Measurements from ENCODE around the gene ZNF784.

ZNF784 gene

DNA sequence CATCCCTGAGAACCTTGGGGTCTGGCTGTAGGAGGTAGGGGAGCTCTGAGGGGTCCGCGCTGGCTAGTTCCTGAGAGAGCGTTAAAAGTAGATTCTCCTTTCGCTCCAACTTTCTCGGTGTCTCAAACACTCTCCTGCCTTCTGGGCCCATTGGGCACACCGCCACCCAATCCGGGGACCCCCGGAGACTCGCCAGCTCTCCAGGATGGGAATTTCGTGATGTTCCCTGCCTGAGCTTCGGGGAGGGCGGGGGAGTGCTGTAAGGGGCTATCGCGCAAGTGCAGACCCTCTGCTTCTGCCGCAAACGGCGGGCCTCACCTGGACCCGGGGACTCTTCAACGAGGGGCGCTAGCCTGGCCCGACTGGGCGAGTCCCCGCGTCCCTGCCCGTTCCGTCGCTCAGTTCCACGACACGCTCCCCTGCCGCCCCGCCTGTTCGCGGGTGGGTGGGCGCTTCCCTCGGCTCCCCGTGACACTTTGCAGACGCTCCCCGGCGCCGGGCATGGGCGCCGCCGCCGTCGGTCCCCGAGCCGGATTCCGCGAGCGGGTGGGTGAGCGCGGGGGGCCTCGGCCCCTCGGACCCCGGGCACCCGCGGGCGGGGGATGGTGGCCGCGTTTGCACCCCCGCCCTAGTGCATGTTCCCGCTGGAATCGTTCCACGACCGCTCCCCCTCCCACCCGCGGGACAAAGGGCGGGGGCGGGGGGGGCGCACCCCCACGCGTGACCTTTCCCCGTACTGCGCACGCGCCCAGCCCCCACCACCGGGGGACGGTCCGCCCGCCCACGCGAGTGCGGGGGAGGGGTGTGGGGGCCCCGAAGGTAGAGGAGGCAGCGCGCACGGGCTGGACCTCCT, 23.6 kb upstream of the ZNF784 start, which contains the start of gene CCDC106 (continued):
- TF ChIP-seq, protein P1, sequence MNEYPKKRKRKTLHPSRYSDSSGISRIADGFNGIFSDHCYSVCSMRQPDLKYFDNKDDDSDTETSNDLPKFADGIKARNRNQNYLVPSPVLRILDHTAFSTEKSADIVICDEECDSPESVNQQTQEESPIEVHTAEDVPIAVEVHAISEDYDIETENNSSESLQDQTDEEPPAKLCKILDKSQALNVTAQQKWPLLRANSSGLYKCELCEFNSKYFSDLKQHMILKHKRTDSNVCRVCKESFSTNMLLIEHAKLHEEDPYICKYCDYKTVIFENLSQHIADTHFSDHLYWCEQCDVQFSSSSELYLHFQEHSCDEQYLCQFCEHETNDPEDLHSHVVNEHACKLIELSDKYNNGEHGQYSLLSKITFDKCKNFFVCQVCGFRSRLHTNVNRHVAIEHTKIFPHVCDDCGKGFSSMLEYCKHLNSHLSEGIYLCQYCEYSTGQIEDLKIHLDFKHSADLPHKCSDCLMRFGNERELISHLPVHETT (tag by site-specific recombination; IDR thresholded peaks at IDR 0.05) = no peak
- TF ChIP-seq, protein P2, sequence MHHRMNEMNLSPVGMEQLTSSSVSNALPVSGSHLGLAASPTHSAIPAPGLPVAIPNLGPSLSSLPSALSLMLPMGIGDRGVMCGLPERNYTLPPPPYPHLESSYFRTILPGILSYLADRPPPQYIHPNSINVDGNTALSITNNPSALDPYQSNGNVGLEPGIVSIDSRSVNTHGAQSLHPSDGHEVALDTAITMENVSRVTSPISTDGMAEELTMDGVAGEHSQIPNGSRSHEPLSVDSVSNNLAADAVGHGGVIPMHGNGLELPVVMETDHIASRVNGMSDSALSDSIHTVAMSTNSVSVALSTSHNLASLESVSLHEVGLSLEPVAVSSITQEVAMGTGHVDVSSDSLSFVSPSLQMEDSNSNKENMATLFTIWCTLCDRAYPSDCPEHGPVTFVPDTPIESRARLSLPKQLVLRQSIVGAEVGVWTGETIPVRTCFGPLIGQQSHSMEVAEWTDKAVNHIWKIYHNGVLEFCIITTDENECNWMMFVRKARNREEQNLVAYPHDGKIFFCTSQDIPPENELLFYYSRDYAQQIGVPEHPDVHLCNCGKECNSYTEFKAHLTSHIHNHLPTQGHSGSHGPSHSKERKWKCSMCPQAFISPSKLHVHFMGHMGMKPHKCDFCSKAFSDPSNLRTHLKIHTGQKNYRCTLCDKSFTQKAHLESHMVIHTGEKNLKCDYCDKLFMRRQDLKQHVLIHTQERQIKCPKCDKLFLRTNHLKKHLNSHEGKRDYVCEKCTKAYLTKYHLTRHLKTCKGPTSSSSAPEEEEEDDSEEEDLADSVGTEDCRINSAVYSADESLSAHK (tag by site-specific recombination; IDR thresholded peaks at IDR 0.05) = peak; percentile 65

DNA sequence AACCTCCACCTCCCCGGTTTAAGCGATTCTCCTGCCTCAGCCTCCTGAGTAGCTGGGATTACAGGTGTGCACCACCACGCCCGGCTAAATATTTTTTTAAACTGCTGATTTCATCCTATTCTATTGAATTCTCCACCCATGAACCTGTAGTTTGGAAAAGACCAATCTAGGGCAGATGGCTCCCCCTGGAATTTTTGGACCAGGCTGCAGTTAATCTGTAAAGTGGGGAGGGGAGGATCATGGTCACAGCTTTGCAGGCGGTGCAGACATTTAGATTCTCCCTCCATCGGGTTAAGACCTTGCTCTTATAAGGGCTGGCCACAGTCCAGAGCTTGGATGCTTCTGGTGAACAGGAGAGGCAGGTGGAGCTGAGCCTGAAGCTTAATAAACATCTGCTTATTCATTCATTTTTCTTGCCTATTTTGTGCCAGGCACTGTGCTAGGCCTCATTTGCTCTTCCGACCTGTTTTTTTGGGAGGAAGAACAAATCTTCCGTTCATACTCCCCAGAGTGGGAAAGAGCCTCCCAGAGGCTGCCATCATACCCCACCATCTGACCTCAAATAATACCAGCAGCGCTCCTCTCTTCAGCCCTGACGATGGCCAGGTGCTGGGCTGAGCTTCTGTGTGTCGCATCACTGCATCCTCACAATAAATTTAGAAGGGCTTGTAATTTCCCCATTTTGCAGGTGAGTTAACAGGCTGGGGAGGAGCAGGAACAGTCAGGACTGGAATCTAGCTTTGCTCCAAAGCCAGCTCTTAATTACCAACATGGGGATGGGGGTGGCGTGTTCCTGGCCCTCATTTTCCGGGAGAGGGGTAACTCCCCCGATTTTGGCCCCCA, 22.7 kb upstream of the ZNF784 start:
- Histone ChIP-seq H3K4me1 (ENCODE audit: control insufficient read depth, insufficient read depth, low read length) (peaks cover 21% of the 10 kb centered on the region), H3K9me3 (ENCODE audit: control insufficient read depth, insufficient read depth, low read depth, low read length) (no peaks in the 10 kb centered on the region), H3K4me3 (ENCODE audit: low read depth, low read length) (peak overlapping the region; percentile 96), H3K36me3 (ENCODE audit: control insufficient read depth in 2 of 2, insufficient read depth in 1 of 2, low read length in 2 of 2) (peaks cover 12 to 40% of the 10 kb centered on the region in 2 experiments; a peak in 2 of 3 replicates), H3K27ac (ENCODE audit: extremely low read depth, low read depth, low read length) (peak overlapping the region; percentile 93)
- ChIA-PET POLR2A (interaction anchor here (0.5 to 3.3 kb wide), 14 partner anchors 7 to 485 kb away, joined by 3 to 16 read pairs (median 6); partner anchors contain the start of genes FIZ1, PPP6R1, U2AF2 and UBE2S), CTCF (interaction anchor here (0.5 to 3.0 kb wide), 12 partner anchors 8 to 186 kb away, joined by 3 to 37 read pairs (median 4); partner anchors contain the start of gene ISOC2)
- TF ChIP-seq ZNF112 (tag by site-specific recombination; IDR thresholded peaks at IDR 0.05) = no peak
- TF ChIP-seq ZNF155 (tag by site-specific recombination; IDR thresholded peaks at IDR 0.05) = no peak
- TF ChIP-seq ZNF707 (tag by site-specific recombination; IDR thresholded peaks at IDR 0.05) = no peak
- TF ChIP-seq, protein P3, sequence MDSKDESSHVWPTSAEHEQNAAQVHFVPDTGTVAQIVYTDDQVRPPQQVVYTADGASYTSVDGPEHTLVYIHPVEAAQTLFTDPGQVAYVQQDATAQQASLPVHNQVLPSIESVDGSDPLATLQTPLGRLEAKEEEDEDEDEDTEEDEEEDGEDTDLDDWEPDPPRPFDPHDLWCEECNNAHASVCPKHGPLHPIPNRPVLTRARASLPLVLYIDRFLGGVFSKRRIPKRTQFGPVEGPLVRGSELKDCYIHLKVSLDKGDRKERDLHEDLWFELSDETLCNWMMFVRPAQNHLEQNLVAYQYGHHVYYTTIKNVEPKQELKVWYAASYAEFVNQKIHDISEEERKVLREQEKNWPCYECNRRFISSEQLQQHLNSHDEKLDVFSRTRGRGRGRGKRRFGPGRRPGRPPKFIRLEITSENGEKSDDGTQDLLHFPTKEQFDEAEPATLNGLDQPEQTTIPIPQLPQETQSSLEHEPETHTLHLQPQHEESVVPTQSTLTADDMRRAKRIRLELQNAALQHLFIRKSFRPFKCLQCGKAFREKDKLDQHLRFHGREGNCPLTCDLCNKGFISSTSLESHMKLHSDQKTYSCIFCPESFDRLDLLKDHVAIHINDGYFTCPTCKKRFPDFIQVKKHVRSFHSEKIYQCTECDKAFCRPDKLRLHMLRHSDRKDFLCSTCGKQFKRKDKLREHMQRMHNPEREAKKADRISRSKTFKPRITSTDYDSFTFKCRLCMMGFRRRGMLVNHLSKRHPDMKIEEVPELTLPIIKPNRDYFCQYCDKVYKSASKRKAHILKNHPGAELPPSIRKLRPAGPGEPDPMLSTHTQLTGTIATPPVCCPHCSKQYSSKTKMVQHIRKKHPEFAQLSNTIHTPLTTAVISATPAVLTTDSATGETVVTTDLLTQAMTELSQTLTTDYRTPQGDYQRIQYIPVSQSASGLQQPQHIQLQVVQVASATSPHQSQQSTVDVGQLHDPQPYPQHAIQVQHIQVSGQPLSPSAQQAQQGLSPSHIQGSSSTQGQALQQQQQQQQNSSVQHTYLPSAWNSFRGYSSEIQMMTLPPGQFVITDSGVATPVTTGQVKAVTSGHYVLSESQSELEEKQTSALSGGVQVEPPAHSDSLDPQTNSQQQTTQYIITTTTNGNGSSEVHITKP (tag by site-specific recombination; IDR thresholded peaks at IDR 0.05) = peak; percentile 81
- TF ChIP-seq, protein P4, sequence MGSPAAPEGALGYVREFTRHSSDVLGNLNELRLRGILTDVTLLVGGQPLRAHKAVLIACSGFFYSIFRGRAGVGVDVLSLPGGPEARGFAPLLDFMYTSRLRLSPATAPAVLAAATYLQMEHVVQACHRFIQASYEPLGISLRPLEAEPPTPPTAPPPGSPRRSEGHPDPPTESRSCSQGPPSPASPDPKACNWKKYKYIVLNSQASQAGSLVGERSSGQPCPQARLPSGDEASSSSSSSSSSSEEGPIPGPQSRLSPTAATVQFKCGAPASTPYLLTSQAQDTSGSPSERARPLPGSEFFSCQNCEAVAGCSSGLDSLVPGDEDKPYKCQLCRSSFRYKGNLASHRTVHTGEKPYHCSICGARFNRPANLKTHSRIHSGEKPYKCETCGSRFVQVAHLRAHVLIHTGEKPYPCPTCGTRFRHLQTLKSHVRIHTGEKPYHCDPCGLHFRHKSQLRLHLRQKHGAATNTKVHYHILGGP (tag by site-specific recombination; IDR thresholded peaks at IDR 0.05) = no peak
- TF ChIP-seq ZNF366 (tag by site-specific recombination; conservative IDR thresholded peaks at IDR 0.05) = 0 out of 2 replicates have a peak, but pooled peaks have one; percentile 20
- TF ChIP-seq, protein P5, sequence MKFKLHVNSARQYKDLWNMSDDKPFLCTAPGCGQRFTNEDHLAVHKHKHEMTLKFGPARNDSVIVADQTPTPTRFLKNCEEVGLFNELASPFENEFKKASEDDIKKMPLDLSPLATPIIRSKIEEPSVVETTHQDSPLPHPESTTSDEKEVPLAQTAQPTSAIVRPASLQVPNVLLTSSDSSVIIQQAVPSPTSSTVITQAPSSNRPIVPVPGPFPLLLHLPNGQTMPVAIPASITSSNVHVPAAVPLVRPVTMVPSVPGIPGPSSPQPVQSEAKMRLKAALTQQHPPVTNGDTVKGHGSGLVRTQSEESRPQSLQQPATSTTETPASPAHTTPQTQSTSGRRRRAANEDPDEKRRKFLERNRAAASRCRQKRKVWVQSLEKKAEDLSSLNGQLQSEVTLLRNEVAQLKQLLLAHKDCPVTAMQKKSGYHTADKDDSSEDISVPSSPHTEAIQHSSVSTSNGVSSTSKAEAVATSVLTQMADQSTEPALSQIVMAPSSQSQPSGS (tag by site-specific recombination; IDR thresholded peaks at IDR 0.05; ENCODE audit: low read depth) = no peak
- TF ChIP-seq ZNF623 (tag by site-specific recombination; IDR thresholded peaks at IDR 0.05) = no peak
- TF ChIP-seq ZNF140 (tag by site-specific recombination; IDR thresholded peaks at IDR 0.05) = no peak
- TF ChIP-seq ZBTB17 (tag by site-specific recombination; IDR thresholded peaks at IDR 0.05) = peak; percentile 48; the same call in 1 of the 2 replicates
- TF ChIP-seq ZBTB1 (tag by site-specific recombination; IDR thresholded peaks at IDR 0.05) = no peak
- TF ChIP-seq ZNF121 (tag by site-specific recombination; IDR thresholded peaks at IDR 0.05) = no peak
- TF ChIP-seq SCRT1 (tag by site-specific recombination; IDR thresholded peaks at IDR 0.05; ENCODE audit: borderline replicate concordance) = no peak
- TF ChIP-seq ZNF785 (tag by site-specific recombination; IDR thresholded peaks at IDR 0.05) = no peak
- TF ChIP-seq, protein P6, sequence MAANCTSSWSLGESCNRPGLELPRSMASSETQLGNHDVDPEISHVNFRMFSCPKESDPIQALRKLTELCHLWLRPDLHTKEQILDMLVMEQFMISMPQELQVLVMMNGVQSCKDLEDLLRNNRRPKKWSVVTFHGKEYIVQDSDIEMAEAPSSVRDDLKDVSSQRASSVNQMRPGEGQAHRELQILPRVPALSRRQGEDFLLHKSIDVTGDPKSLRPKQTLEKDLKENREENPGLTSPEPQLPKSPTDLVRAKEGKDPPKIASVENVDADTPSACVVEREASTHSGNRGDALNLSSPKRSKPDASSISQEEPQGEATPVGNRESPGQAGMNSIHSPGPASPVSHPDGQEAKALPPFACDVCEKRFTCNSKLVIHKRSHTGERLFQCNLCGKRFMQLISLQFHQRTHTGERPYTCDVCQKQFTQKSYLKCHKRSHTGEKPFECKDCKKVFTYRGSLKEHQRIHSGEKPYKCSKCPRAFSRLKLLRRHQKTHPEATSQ (tag by site-specific recombination; IDR thresholded peaks at IDR 0.05) = no peak
- TF ChIP-seq ZNF341 (tag by site-specific recombination; IDR thresholded peaks at IDR 0.05; ENCODE audit: low read depth) = peak; percentile 84
- TF ChIP-seq ZXDB (tag by site-specific recombination; IDR thresholded peaks at IDR 0.05) = no peak
- TF ChIP-seq ZNF768 (tag by site-specific recombination; IDR thresholded peaks at IDR 0.05) = no peak
- no peak for TF ChIP-seq KLF7 (tag by site-specific recombination; IDR thresholded peaks at IDR 0.05; ENCODE audit: borderline replicate concordance)
- TF ChIP-seq ZNF248 (tag by site-specific recombination; IDR thresholded peaks at IDR 0.05) = no peak
